Heart right ventricle (tissue), 16 donors: ENCODE results near the gene OTOL1. TPM values are rescaled to one million over a fixed set of nuclear protein-coding genes. Genes with fewer than 3 reads are reported as not detected.

Experiments
- ATAC-seq, 8 donors: fragments of 200-7000 bp; cut with Tn5 transposase; one replicate each; pipeline ENCODE4 v1.9.1; 2020; ENCODE audit warnings: mild to moderate bottlenecking in 8 of 8, moderate library complexity in 8 of 8, moderate number of reproducible peaks in 1 of 8
- DNase-seq, 2 donors: peaks; one replicate each; pipeline ENCODE4 v3.0.0-alpha.2; 2020
- H3K27ac ChIP-seq, 10 donors: fragments of 200-600 bp; sonication (generic) in 2 of 10; one replicate each; pipeline versions ENCODE4 v1.5.0 to v1.8.0; 2020 to 2022; ENCODE audit warnings: mild to moderate bottlenecking in 3 of 10
- H3K27me3 ChIP-seq, 7 donors: fragments of 200-600 bp; one replicate each; pipeline ENCODE4 v1.8.0; 2021 to 2022; ENCODE audit warnings: mild to moderate bottlenecking in 2 of 7
- H3K36me3 ChIP-seq, 9 donors: fragments of 200-600 bp; sonication (generic) in 1 of 9; one replicate each; pipeline versions ENCODE4 v1.5.0 to v1.8.0; 2020 to 2022; ENCODE audit warnings: mild to moderate bottlenecking in 2 of 9
- H3K4me1 ChIP-seq, 9 donors: fragments of 200-600 bp; sonication (generic) in 1 of 9; one replicate each; pipeline versions ENCODE4 v1.5.0 to v1.8.0; 2020 to 2022; ENCODE audit warnings: mild to moderate bottlenecking in 4 of 9
- H3K4me3 ChIP-seq, 10 donors: fragments of 200-600 bp; sonication (generic) in 2 of 10; one replicate each; pipeline versions ENCODE4 v1.5.0 to v1.8.0; 2020 to 2022; ENCODE audit warnings: mild to moderate bottlenecking in 7 of 10, moderate library complexity in 2 of 10
- H3K9me3 ChIP-seq, 11 donors: fragments of 200-600 bp in 10 of 11; sonication (generic) in 2 of 11; one replicate each; pipeline versions ENCODE4 v1.5.0 to v1.8.0; 2013 to 2022; ENCODE audit warnings: mild to moderate bottlenecking in 2 of 11, control low read depth in 1 of 11, moderate library complexity in 1 of 11
- WGBS, 2 donors: extraction: QIAGEN DNeasy Blood & Tissue Kit; methylation state at CpG; one replicate each; pipeline ENCODE4 v1.1.7; 2013; ENCODE audit warnings: inconsistent platforms in 1 of 2; 5-methylcytosine and 5-hydroxymethylcytosine counted together
- intact Hi-C, 10 donors: fragments of 100-400 bp; cut with DNase I; formaldehyde crosslinking; loops; one replicate each; pipeline versions ENCODE4 v1.11.1 to v1.14.2; 2022
- polyA plus RNA-seq, 2 donors: library from polyadenylated mRNA; stranded (reverse); fragments of 200-250 nt; gene quantifications; one replicate each; pipeline ENCODE4 v1.2.3, GENCODE V29; 2013
- total RNA-seq, 10 donors: library from RNA; stranded (reverse); fragmentation: NEBNext Ultra II Directional in 3 of 10; extraction: Animal tissue kit (Norgen Biotek cat#: 25700) in 3 of 10; gene quantifications; one replicate each; pipeline versions ENCODE4 v1.2.1 to v1.2.4, GENCODE V29; 2021 to 2023
- TF ChIP-seq, protein P1 (sequence below), 9 donors: fragments of 200-600 bp; sonication (generic) in 2 of 9; IDR thresholded peaks; one replicate each; pipeline versions ENCODE4 v1.5.0 to v1.8.0; 2021 to 2022; ENCODE audit warnings: antibody characterized with exemption in 9 of 9, mild to moderate bottlenecking in 5 of 9, moderate library complexity in 1 of 9
- donor health status: Arrhythmogenic right ventricular cardiomyopathy.
- donor health status: ischemic (EF 13 %, LVEDD 7.1; RV severe dilation, severe dysfunction).
- donor health status: healthy with polysubstance abuse.
- donor health status: DM: no; HTN: yes; CAD: no.
- donor health status: DM: no; HTN: no; CAD: no.
- donor health status: ischemic (EF 25% LVEDD 6.9; RV normal size, moderate dysfunction).
- donor health status: ischemic (EF 25% LVEDD 5.7; RV mildly dilated, moderate dysfunction).
- donor health status: healthy.
- donor health status: DM: yes; HTN: yes; CAD: no.
- donor health status: Ischemic cardiomyopathy.
- donor health status: ischemic (EF 35%, LVEDD 5.7; RV mildly dilated, moderate dysfunction).
- donor health status: nonischemic (EF 11% LVEDD 7.7; RV severe dilation, severe dysfunction).
- donor health status: DM: yes; HTN: yes; CAD: no.
- donor health status: PGD.
- donor health status: ischemic (EF 29% LVEDD 5.4; RV normal size, mild dysfunction).
- donor health status: nonischemic (EF 23%, LVEDD 6.1; RV moderate dilation, normal function).

The OTOL1 gene
- total and polyA plus RNA-seq, 12 donors, result not detected

DNA sequence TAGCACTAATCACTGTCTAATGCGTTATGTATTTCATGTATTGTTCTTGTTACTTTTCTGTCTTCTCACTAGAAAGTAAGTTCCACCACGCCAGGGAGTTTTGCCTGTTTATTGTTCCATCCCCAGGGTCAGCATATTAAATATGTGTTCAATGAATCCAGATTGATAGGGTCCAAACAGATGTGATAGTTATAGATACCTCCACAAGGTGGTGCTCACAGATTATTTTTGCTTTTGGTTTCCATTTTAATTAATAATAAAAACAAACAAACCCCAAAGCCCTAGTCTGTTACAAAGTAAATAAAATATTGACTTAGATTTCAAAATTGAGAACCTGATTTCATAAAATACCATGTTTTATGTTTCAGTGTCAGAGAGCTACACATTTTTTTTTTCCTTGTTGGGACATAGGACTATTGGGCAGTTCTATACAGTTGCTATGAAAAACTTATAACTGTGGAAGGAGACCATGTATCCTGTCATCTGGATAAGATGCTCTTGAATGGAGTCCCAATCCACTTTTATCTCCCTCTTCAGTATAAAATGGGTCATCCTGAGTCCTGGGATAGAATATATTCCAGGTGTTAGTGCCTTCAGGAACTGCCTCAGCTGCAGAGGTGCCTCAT is 12.4 kb downstream of the OTOL1 start:
- WGBS, 2 donors, result 66 to 67% methylated on average over 2 of the region's 2 CpGs
- no peak overlapping the region for H3K4me3 ChIP-seq
- ATAC-seq, result no peak

DNA sequence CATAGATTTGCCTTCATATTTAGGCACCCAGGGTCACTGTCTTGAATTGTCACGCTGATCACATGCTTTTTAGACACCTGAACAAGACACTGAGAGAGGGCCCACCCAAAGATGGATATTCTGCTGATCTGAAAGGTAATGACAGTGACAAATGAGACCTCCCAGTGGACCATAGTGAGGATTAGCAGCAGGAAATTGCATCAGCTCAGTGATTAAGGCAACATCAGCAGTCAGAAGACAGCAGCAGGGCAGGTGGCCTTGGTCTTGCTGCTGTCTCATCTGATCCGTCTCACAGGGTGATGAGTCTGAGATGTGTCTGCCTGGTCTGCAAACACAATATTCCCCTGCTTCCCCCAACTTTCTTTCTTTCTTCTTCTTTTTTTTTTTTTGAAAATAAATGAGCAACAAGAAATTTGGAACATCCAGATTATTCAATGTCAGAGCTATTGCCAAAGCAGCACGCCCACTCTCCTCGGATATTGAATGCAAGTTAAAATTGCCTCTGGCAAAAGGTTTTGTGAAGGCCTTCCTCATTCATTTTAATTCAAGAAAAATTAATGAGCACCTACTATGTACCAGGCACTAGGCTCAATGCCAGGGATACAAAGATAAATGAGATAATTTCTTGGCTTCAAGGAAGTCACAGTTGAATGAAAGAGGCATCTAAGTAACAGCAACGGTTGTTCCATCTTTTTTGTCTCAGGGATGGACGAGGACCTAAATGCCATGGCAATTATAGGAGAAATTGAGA is 14.1 kb downstream of the OTOL1 start:
- Histone ChIP-seq H3K36me3 (no peaks in the 10 kb centered on the region), H3K4me3 (no peak overlapping the region), H3K9me3 (peaks cover 0 to 6% (median 0%) of the 10 kb centered on the region in 11 donors), H3K4me1 (no peaks in the 10 kb centered on the region), H3K27ac (no peak overlapping the region), H3K27me3 (no peaks in the 10 kb centered on the region)
- WGBS, 2 donors, result 73 to 78% methylated on average over 6 of the region's 6 CpGs
- DNase-seq (no peak), ATAC-seq (no peak)
- intact Hi-C loops, result no loop called here
- TF ChIP-seq, protein P1, sequence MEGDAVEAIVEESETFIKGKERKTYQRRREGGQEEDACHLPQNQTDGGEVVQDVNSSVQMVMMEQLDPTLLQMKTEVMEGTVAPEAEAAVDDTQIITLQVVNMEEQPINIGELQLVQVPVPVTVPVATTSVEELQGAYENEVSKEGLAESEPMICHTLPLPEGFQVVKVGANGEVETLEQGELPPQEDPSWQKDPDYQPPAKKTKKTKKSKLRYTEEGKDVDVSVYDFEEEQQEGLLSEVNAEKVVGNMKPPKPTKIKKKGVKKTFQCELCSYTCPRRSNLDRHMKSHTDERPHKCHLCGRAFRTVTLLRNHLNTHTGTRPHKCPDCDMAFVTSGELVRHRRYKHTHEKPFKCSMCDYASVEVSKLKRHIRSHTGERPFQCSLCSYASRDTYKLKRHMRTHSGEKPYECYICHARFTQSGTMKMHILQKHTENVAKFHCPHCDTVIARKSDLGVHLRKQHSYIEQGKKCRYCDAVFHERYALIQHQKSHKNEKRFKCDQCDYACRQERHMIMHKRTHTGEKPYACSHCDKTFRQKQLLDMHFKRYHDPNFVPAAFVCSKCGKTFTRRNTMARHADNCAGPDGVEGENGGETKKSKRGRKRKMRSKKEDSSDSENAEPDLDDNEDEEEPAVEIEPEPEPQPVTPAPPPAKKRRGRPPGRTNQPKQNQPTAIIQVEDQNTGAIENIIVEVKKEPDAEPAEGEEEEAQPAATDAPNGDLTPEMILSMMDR (IDR thresholded peaks at IDR 0.05), result no peak

More for the DNA sequence above, 12.4 kb downstream of the OTOL1 start:
- Histone ChIP-seq H3K36me3 (no peaks in the 10 kb centered on the region), H3K27ac (no peak overlapping the region), H3K4me1 (no peaks in the 10 kb centered on the region), H3K27me3 (no peaks in the 10 kb centered on the region), H3K9me3 (peaks cover 0 to 6% (median 0%) of the 10 kb centered on the region in 11 donors)
- TF ChIP-seq, protein P1 (IDR thresholded peaks at IDR 0.05), result peak in 4 of 9 donors; percentile 19 to 34 (median 24)
- intact Hi-C loops, result no loop called here
- no peak for DNase-seq

DNA sequence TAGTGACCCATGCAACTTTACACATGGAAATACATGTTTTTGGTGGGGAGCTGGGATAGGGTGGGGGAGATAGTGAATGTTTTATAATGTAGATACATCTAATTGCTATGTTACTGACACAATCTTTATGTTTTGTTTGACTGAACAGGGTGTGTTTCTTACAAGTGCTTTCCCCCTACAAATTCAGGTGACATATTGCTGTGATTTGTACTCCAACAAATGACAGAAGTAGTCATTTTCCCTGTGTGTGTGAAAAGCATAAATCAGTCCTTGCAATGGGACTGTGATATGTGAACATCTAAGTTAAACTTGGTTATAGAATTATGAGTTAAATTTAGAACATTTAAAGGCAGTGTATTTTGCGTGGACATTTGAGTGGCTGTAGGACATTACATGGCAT is 27.3 kb downstream of the OTOL1 start:
- 80 to 89% methylated on average over 1 of the region's 1 CpG for WGBS, 2 donors
- TF ChIP-seq, protein P1 (IDR thresholded peaks at IDR 0.05), result no peak
- no peak for DNase-seq
- Histone ChIP-seq H3K4me3 (no peak overlapping the region), H3K27me3 (no peaks in the 10 kb centered on the region), H3K36me3 (no peaks in the 10 kb centered on the region), H3K9me3 (peaks cover 0 to 3% (median 0%) of the 10 kb centered on the region in 11 donors), H3K4me1 (no peaks in the 10 kb centered on the region), H3K27ac (no peak overlapping the region)
- ATAC-seq, result no peak
- intact Hi-C loops, result no loop called here

GRCh38 chr3:161531930-161532329 is 35.3 kb downstream of the OTOL1 start:
- DNase-seq, result no peak
- no peak for ATAC-seq
- Histone ChIP-seq H3K4me1 (no peaks in the 10 kb centered on the region), H3K27ac (no peak overlapping the region), H3K36me3 (no peaks in the 10 kb centered on the region), H3K9me3 (peaks cover 0 to 2% (median 0%) of the 10 kb centered on the region in 11 donors), H3K4me3 (no peak overlapping the region), H3K27me3 (no peaks in the 10 kb centered on the region)
- TF ChIP-seq, protein P1 (IDR thresholded peaks at IDR 0.05), result no peak
- intact Hi-C loops, result no loop called here
- 57 to 79% methylated on average over 1 of the region's 1 CpG for WGBS, 2 donors
